Gastroesophageal sphincter (tissue), 3 donors: ENCODE results near the gene PLOD1.

Experiments used
- CTCF ChIP-seq, 4 experiments: fragments of 200-600 bp in 2 of 4; fragments of 450-650 bp in 2 of 4; sonication (generic) in 1 of 4; IDR thresholded peaks; one replicate each; pipeline ENCODE4 v1.5.1; 2017 to 2019; ENCODE audit warnings: antibody characterized with exemption in 4 of 4, mild to moderate bottlenecking in 2 of 4, moderate library complexity in 2 of 4
- EP300 ChIP-seq: sonication (generic); formaldehyde crosslinking; IDR thresholded peaks from one replicate; pipeline ENCODE4 v1.6.1; 2017; ENCODE audit warnings: antibody characterized with exemption, mild to moderate bottlenecking
- POLR2A ChIP-seq, 2 donors: fragments of 450-650 bp; IDR thresholded peaks; one replicate each; pipeline ENCODE4 v1.6.1; 2017; ENCODE audit warnings: antibody characterized with exemption in 2 of 2, mild to moderate bottlenecking in 2 of 2, moderate library complexity in 1 of 2
- POLR2AphosphoS5 ChIP-seq: sonication (generic); formaldehyde crosslinking; IDR thresholded peaks from one replicate; pipeline ENCODE4 v1.6.1; 2017; ENCODE audit warnings: antibody characterized with exemption

GRCh38 chr1:11960276-11960675, 25.8 kb downstream of the PLOD1 start:
- TF ChIP-seq CTCF (IDR thresholded peaks at IDR 0.05) (no peak), POLR2A (IDR thresholded peaks at IDR 0.05) (no peak), POLR2AphosphoS5 (no peak), EP300 (no peak)
